A673 (cell line): ENCODE measurements around the gene TOMM40L. TPM values are rescaled to one million over a fixed set of nuclear protein-coding genes. Genes with fewer than 3 reads are reported as not detected.

Source experiments
- BruUV-seq: library from RNA; stranded (reverse); fragments of 400-500 nt; replicated peaks from 2 replicates; lab custom pipeline; 2021; lab: Mats Ljungman, UMichigan
- CTCF ChIA-PET: fragments of 300-600 bp; sonication (Branson Sonifier 250); formaldehyde crosslinking; loops from one replicate; lab custom pipeline; 2022; ENCODE audit warnings: antibody characterized with exemption; lab: Charles Lee
- POLR2A ChIA-PET: fragments of 300-600 bp; sonication (Branson Sonifier 250); formaldehyde crosslinking; loops from one replicate; lab custom pipeline; 2022; ENCODE audit warnings: antibody characterized with exemption; ENCODE audit not compliant: low non-redundant PET; lab: Charles Lee
- DNase-seq: peaks from one replicate; pipeline ENCODE4 v3.0.0-alpha.2; 2015; ENCODE audit warnings: low spot score
- H3K27ac ChIP-seq: fragments of 200-600 bp; sonication (generic); 2 replicates; pipeline ENCODE4 v1.5.1; 2016; ENCODE audit warnings: mixed run types, low read depth, mild to moderate bottlenecking, mixed read lengths, antibody characterized with exemption, low read length; ENCODE audit not compliant: poor library complexity, severe bottlenecking
- H3K27me3 ChIP-seq: fragments of 200-600 bp; sonication (generic); replicated peaks from 2 replicates; pipeline ENCODE4 v1.6.1; 2017; ENCODE audit warnings: mixed run types, low read depth, mild to moderate bottlenecking, mixed read lengths, antibody characterized with exemption, low read length; ENCODE audit not compliant: insufficient read depth, poor library complexity
- H3K36me3 ChIP-seq: fragments of 200-600 bp; sonication (generic); 2 replicates; pipeline ENCODE4 v1.6.1; 2016; ENCODE audit warnings: mixed run types, mild to moderate bottlenecking, mixed read lengths, antibody characterized with exemption, low read length; ENCODE audit not compliant: insufficient read depth, poor library complexity, severe bottlenecking
- H3K4me1 ChIP-seq: fragments of 200-600 bp; sonication (generic); 2 replicates; pipeline ENCODE4 v1.6.1; 2017; ENCODE audit warnings: mixed run types, mild to moderate bottlenecking, mixed read lengths, antibody characterized with exemption, low read length; ENCODE audit not compliant: insufficient read depth, poor library complexity, severe bottlenecking
- H3K4me3 ChIP-seq: fragments of 200-600 bp; sonication (generic); 2 replicates; pipeline ENCODE4 v1.5.1; 2016; ENCODE audit warnings: low read depth, mixed run types, mild to moderate bottlenecking, mixed read lengths, low read length; ENCODE audit not compliant: poor library complexity, severe bottlenecking
- H3K9me3 ChIP-seq: fragments of 200-600 bp; sonication (generic); 2 replicates; pipeline ENCODE4 v1.6.1; 2016; ENCODE audit warnings: mixed run types, low read depth, mild to moderate bottlenecking, mixed read lengths, antibody characterized with exemption, low read length; ENCODE audit not compliant: poor library complexity, severe bottlenecking
- CTCF ChIP-seq: fragments of 300-800, 200-600 bp; sonication (generic); conservative IDR thresholded peaks from 2 replicates; pipeline ENCODE4 v1.5.1; 2017; ENCODE audit warnings: low read depth, mild to moderate bottlenecking, antibody characterized with exemption, low read length, moderate library complexity, mixed read lengths
- EZH2 ChIP-seq: fragments of 200-600 bp; sonication (generic); IDR thresholded peaks from 2 replicates; pipeline ENCODE4 v1.6.1; 2017; ENCODE audit warnings: borderline replicate concordance, low read depth, mild to moderate bottlenecking, mixed read lengths, antibody characterized with exemption, low read length; ENCODE audit not compliant: poor library complexity, severe bottlenecking
- intact Hi-C: fragments of 100-400 bp; cut with micrococcal nuclease; formaldehyde crosslinking; loops from one replicate; pipeline ENCODE4 v1.10.0; 2022; ENCODE audit not compliant: unreplicated experiment
- total RNA-seq: library from RNA; stranded (reverse); gene quantifications from 2 replicates; pipeline ENCODE4 v1.2.3, GENCODE V29; 2021

The TOMM40L gene
- total RNA-seq, 1 experiment from 2014 or later = 14.0 TPM

- TF ChIP-seq CTCF = no peak
- TF ChIP-seq EZH2 = no peak
- Histone ChIP-seq H3K4me1 (no peaks in the 10 kb centered on the region), H3K27me3 (no peaks in the 10 kb centered on the region), H3K27ac (no peak overlapping the region), H3K9me3 (no peaks in the 10 kb centered on the region), H3K36me3 (peaks cover 22% of the 10 kb centered on the region), H3K4me3 (no peak overlapping the region)
- intact Hi-C loops = no loop called here
- ChIA-PET CTCF (no interaction called here), POLR2A (interaction anchor here (0.9 kb wide), 1 partner anchor 16 kb away, joined by 4 read pairs; the partner anchor contains the start of gene NDUFS2)
- no TSS peak for BruUV-seq
- DNase-seq = no peak
Measured at GRCh38 chr1:161217831-161218230, 8.0 kb upstream of the TOMM40L start.

GRCh38 chr1:161218301-161219077 lies 7.4 kb upstream of the TOMM40L start:
- H3K27me3 ChIP-seq = no peaks in the 10 kb centered on the region
- no peaks in the 10 kb centered on the region for H3K9me3 ChIP-seq
- POLR2A ChIA-PET = interaction anchor here (0.9 kb wide), 1 partner anchor 16 kb away, joined by 4 read pairs; the partner anchor contains the start of gene NDUFS2
- BruUV-seq = no TSS peak
- CTCF ChIA-PET = no interaction called here
- H3K4me3 ChIP-seq = no peak overlapping the region
- TF ChIP-seq EZH2 = no peak
- TF ChIP-seq CTCF = no peak
- no peak for DNase-seq
- intact Hi-C loops = no loop called here
- H3K27ac ChIP-seq = no peak overlapping the region
- peaks cover 16% of the 10 kb centered on the region for H3K36me3 ChIP-seq
- no peaks in the 10 kb centered on the region for H3K4me1 ChIP-seq

- Histone ChIP-seq H3K4me3 (no peak overlapping the region), H3K4me1 (no peaks in the 10 kb centered on the region), H3K9me3 (no peaks in the 10 kb centered on the region), H3K27ac (no peak overlapping the region), H3K27me3 (no peaks in the 10 kb centered on the region), H3K36me3 (peaks cover 8% of the 10 kb centered on the region)
- TF ChIP-seq CTCF (no peak), EZH2 (no peak)
- BruUV-seq = no TSS peak
- intact Hi-C loops = no loop called here
- DNase-seq = no peak
- POLR2A ChIA-PET = no interaction called here
- CTCF ChIA-PET = no interaction called here
Measured at GRCh38 chr1:161219078-161219892, 6.6 kb upstream of the TOMM40L start.
